LNCaP clone FGC (cell line): Measurements from ENCODE around the gene MLX.
A peak's percentile ranks its signal among the peaks of the same experiment; 100 is the strongest.
"Not testable (repeated sequence)": the region's sequence is repeated elsewhere in the genome, so short reads cannot be mapped to it uniquely, and the experiment has no call there.

ENCODE experiments used
- DNase-seq: peaks from one replicate; pipeline ENCODE4 v3.0.0-alpha.2; 2011; ENCODE audit warnings: low read depth
- H3K4me3 ChIP-seq: 2 replicates; pipeline ENCODE4 v1.5.1; 2011; ENCODE audit warnings: mild to moderate bottlenecking, low read depth, low read length, control low read depth
- TF ChIP-seq, protein P1 (sequence below): IDR thresholded peaks from 2 replicates; pipeline ENCODE4 v1.5.1; 2012; ENCODE audit warnings: mild to moderate bottlenecking; ENCODE audit not compliant: control insufficient read depth, insufficient read depth; ENCODE audit errors: extremely low read depth

The MLX gene

DNA sequence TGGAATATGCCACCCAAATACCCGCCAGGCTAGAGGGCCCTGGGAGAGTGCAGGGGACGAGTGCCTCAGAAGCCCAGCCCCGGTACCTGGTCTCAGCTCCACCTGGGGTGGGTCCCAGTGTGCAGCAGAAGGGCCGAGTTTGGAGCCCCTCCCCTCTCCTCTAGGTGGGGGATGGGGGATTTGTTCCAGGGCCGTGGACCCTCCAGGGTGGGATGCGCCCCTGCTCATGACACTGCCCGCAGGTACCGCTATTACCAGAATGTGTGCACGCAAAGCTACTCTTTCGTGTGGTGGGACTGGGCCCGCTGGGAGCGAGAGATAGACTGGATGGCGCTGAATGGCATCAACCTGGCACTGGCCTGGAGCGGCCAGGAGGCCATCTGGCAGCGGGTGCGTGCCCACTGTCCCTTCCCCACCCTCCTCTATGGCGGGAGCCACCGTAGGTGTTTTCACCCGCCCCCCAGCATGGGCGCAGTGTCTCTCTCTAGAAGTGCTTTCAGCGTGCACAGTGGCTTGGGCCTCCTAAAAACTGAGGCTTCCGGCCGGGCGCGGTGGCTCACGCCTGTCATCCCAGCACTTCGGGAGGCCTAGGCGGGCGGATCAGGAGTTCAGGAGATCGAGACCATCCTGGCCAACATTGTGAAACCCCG is 29.6 kb upstream of the MLX start:
- TF ChIP-seq, protein P1, sequence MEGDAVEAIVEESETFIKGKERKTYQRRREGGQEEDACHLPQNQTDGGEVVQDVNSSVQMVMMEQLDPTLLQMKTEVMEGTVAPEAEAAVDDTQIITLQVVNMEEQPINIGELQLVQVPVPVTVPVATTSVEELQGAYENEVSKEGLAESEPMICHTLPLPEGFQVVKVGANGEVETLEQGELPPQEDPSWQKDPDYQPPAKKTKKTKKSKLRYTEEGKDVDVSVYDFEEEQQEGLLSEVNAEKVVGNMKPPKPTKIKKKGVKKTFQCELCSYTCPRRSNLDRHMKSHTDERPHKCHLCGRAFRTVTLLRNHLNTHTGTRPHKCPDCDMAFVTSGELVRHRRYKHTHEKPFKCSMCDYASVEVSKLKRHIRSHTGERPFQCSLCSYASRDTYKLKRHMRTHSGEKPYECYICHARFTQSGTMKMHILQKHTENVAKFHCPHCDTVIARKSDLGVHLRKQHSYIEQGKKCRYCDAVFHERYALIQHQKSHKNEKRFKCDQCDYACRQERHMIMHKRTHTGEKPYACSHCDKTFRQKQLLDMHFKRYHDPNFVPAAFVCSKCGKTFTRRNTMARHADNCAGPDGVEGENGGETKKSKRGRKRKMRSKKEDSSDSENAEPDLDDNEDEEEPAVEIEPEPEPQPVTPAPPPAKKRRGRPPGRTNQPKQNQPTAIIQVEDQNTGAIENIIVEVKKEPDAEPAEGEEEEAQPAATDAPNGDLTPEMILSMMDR: no peak
- DNase-seq: no peak
- H3K4me3 ChIP-seq: peak overlapping the region; percentile 56

DNA sequence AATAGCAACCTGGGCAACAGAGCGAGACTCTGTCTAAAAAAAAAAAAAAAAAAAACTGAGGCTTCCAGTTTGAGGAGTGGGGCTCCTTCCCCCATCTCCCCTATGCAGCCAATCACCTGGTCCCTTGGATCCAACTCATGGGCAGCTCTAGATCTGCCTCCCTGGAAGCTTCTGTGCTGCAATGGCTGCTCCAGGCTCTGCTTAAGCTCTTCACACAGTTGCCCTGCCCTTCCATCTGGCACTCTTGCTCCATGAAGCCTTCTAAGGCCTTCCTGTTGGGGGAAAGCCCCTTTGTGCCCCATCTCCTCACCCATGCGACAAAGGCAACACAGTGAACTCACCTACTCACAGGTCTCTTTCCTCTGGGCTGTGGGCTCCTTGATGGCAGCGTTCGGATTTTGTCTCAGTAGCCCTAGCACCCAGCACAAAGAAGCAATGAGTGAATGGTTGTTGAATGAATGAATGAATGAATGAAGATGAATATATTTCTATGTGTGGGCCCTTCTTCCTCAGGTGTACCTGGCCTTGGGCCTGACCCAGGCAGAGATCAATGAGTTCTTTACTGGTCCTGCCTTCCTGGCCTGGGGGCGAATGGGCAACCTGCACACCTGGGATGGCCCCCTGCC is 29.0 kb upstream of the MLX start:
- H3K4me3 ChIP-seq: no peak overlapping the region
- DNase-seq: no peak
- TF ChIP-seq, protein P1: no peak

DNA sequence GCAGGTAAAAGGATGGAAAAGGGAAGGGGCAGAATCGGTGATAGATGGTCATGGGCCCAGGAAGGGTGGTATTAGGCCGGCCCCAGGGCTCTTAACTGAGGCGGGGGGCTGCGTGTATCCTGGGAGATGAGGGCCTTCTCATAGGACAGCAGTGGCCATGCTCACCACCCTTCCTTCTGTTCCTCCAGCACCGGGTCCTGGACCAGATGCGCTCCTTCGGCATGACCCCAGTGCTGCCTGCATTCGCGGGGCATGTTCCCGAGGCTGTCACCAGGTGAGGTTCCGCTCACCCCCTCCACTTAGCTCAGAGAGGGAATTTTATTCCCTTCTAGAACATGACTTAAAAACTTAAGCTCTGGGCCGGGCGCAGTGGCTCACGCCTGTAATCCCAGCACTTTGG is 28.4 kb upstream of the MLX start:
- TF ChIP-seq, protein P1: no peak
- no peak overlapping the region for H3K4me3 ChIP-seq
- DNase-seq: no peak

DNA sequence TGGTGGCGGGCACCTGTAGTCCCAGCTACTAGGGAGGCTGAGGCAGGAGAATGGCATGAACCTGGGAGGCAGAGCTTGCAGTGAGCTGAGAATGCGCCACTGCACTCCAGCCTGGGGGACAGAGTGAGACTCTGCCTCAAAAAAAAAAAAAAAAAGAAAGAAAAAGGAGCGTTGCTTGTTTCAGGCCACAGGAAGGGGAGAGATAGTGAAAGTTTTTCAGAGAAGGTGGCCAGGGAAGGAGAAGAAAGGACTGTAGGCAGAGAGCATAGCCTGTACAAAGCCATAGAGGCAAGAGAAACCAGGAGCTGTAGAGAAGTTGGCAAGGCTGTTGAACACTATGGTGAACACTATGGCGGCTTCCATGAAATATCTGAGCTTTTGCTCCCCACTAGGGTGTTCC is 26.3 kb upstream of the MLX start:
- not testable (repeated sequence) for H3K4me3 ChIP-seq, DNase-seq

DNA sequence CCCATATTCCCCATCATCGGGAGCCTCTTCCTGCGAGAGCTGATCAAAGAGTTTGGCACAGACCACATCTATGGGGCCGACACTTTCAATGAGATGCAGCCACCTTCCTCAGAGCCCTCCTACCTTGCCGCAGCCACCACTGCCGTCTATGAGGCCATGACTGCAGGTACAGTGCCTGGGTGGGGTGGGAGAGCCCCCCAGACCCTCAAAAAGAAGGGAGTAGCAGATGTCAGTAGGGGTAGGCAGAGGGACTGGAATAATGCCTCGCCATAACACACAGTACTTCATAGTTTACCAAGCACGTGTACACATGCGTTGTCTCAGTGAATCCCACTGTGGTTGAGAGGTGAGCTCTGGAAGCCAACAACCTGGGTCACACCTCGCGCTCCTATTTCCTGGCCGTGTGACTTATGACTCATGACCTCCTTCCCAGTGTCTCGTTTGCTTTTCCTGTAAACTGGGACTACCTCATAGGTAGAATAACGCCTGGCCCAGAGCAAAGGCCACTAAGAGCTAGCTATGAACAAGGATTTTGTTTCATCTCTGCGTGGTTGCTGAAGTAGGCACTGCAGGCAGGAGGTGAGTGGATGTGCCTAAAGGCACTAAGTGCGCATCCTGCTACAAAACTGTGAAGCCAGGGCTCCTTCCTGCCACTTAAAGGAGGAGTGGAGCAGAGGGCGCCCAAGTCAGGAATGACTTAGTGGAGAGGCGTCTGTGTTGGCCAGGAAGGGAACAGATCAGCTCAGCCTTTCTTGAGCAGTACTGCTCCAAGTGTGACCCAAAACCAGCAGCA is 25.7 kb upstream of the MLX start:
- DNase-seq: peak; percentile 87
- H3K4me3 ChIP-seq: no peak overlapping the region
- TF ChIP-seq, protein P1: no peak

DNA sequence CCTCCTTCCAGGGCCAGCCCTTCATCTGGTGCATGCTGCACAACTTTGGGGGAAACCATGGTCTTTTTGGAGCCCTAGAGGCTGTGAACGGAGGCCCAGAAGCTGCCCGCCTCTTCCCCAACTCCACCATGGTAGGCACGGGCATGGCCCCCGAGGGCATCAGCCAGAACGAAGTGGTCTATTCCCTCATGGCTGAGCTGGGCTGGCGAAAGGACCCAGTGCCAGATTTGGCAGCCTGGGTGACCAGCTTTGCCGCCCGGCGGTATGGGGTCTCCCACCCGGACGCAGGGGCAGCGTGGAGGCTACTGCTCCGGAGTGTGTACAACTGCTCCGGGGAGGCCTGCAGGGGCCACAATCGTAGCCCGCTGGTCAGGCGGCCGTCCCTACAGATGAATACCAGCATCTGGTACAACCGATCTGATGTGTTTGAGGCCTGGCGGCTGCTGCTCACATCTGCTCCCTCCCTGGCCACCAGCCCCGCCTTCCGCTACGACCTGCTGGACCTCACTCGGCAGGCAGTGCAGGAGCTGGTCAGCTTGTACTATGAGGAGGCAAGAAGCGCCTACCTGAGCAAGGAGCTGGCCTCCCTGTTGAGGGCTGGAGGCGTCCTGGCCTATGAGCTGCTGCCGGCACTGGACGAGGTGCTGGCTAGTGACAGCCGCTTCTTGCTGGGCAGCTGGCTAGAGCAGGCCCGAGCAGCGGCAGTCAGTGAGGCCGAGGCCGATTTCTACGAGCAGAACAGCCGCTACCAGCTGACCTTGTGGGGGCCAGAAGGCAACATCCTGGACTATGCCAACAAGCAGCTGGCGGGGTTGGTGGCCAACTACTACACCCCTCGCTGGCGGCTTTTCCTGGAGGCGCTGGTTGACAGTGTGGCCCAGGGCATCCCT is 23.5 kb upstream of the MLX start:
- no peak overlapping the region for H3K4me3 ChIP-seq
- TF ChIP-seq, protein P1: no peak
- DNase-seq: no peak
